H1 (cell line): ENCODE results near the gene ADRA2C. TPM values are rescaled to one million over a fixed set of nuclear protein-coding genes. Genes with fewer than 3 reads are reported as not detected.
A peak's percentile ranks its signal among the peaks of the same experiment; 100 is the strongest.

Experiments used
- CTCF ChIA-PET: fragments of 300-600 bp; sonication (Branson Sonifier 250); formaldehyde crosslinking; loops from one replicate; lab custom pipeline; 2021; ENCODE audit not compliant: partially characterized antibody; lab: Charles Lee
- POLR2A ChIA-PET: fragments of 300-600 bp; sonication (Branson Sonifier 250); formaldehyde crosslinking; loops from one replicate; lab custom pipeline; 2021; ENCODE audit warnings: inconsistent platforms; ENCODE audit not compliant: partially characterized antibody; lab: Charles Lee
- DNase-seq, 2 experiments: peaks; one replicate each; pipeline versions ENCODE4 v3.0.0 to v3.0.0-alpha.2; 2010 to 2022; ENCODE audit warnings: low spot score in 2 of 2, low read depth in 1 of 2, mixed read lengths in 1 of 2
- FAIRE-seq: peaks from 2 replicates; lab custom pipeline; 2011; peaks lifted over from hg19 to GRCh38; lab: Jason Lieb, UNC
- H2AFZ ChIP-seq: 2 replicates; pipeline ENCODE4 v1.8.1; 2012; ENCODE audit warnings: low read length, inconsistent platforms
- H2AK5ac ChIP-seq: 2 replicates; pipeline ENCODE4 v1.6.1; 2013; ENCODE audit warnings: low read depth, low read length
- H2BK120ac ChIP-seq: replicated peaks from 2 replicates; pipeline ENCODE3; 2013; ENCODE audit warnings: low read depth, low read length, inconsistent platforms
- H2BK12ac ChIP-seq: 2 replicates; pipeline ENCODE4 v1.6.1; 2013; ENCODE audit warnings: low read depth, low read length
- H2BK15ac ChIP-seq: 2 replicates; pipeline ENCODE4 v1.6.1; 2013; ENCODE audit warnings: low read length
- H2BK20ac ChIP-seq: 2 replicates; pipeline ENCODE4 v1.6.1; 2013; ENCODE audit warnings: low read length
- H2BK5ac ChIP-seq: 2 replicates; pipeline ENCODE4 v1.6.1; 2013; ENCODE audit warnings: low read depth, low read length
- H3K14ac ChIP-seq: 2 replicates; pipeline ENCODE4 v1.6.1; 2013; ENCODE audit warnings: inconsistent platforms; ENCODE audit not compliant: insufficient read length
- H3K18ac ChIP-seq: 2 replicates; pipeline ENCODE4 v1.6.1; 2013; ENCODE audit warnings: low read length; ENCODE audit errors: extremely low read depth
- H3K23ac ChIP-seq: 2 replicates; pipeline ENCODE4 v1.6.1; 2013; ENCODE audit warnings: inconsistent platforms; ENCODE audit not compliant: insufficient read length
- H3K23me2 ChIP-seq: 2 replicates; pipeline ENCODE4 v1.6.1; 2013; ENCODE audit warnings: low read depth, low read length
- H3K27ac ChIP-seq: 2 replicates; pipeline ENCODE4 v1.6.1; 2011; ENCODE audit warnings: low read depth, low read length, inconsistent platforms
- H3K27me3 ChIP-seq, 4 experiments: replicated peaks in 1 of 4; 1 replicate in 1 of 4; 2 replicates in 3 of 4; pipeline versions ENCODE4 v1.6.1 to v1.8.1; 2011 to 2013; ENCODE audit warnings: low read length in 3 of 4, mild to moderate bottlenecking in 3 of 4, inconsistent platforms in 2 of 4, mixed read lengths in 2 of 4, moderate library complexity in 1 of 4; ENCODE audit not compliant: control insufficient read depth in 3 of 4, insufficient read depth in 3 of 4; ENCODE audit errors: extremely low read depth in 1 of 4
- H3K36me3 ChIP-seq, 4 experiments: 2 replicates each; pipeline versions ENCODE4 v1.6.1 to v1.8.1; 2011 to 2013; ENCODE audit warnings: mild to moderate bottlenecking in 4 of 4, low read length in 3 of 4, moderate library complexity in 2 of 4, control low read depth in 1 of 4, inconsistent platforms in 1 of 4; ENCODE audit not compliant: insufficient read depth in 4 of 4, control insufficient read depth in 2 of 4
- H3K4ac ChIP-seq: replicated peaks from 2 replicates; pipeline ENCODE3; 2013; ENCODE audit warnings: low read length, low read depth, mixed read lengths, inconsistent platforms; ENCODE audit not compliant: insufficient read length
- H3K4me1 ChIP-seq, 4 experiments: replicated peaks in 1 of 4; 1 replicate in 1 of 4; 2 replicates in 3 of 4; pipeline versions ENCODE4 v1.6.1 to v1.8.1; 2011 to 2013; ENCODE audit warnings: low read length in 3 of 4, inconsistent platforms in 2 of 4, mixed read lengths in 1 of 4; ENCODE audit not compliant: insufficient read depth in 4 of 4, control insufficient read depth in 3 of 4
- H3K4me2 ChIP-seq, 2 experiments: 2 replicates each; pipeline versions ENCODE4 v1.6.1 to v1.8.1; 2011 to 2013; ENCODE audit warnings: low read depth in 2 of 2, low read length in 2 of 2, control low read depth in 1 of 2, inconsistent platforms in 1 of 2, mild to moderate bottlenecking in 1 of 2; ENCODE audit not compliant: insufficient read depth in 1 of 2
- H3K4me3 ChIP-seq, 4 experiments: fragments of 200-600, 300-600 bp in 1 of 4; sonication (generic), shearing (Covaris generic), sonication (Bioruptor Twin) in 1 of 4; 2 replicates each; pipeline versions ENCODE4 v1.5.1 to v1.8.1; 2011 to 2016; ENCODE audit warnings: low read length in 4 of 4, low read depth in 3 of 4, control low read depth in 2 of 4, inconsistent platforms in 2 of 4, mild to moderate bottlenecking in 2 of 4, mixed read lengths in 1 of 4, moderate library complexity in 1 of 4; ENCODE audit not compliant: insufficient read depth in 2 of 4; ENCODE audit errors: extremely low read depth in 1 of 4
- H3K56ac ChIP-seq: replicated peaks from 2 replicates; pipeline ENCODE3; 2013; ENCODE audit warnings: low read depth, mild to moderate bottlenecking, mixed read lengths, low read length, inconsistent platforms; ENCODE audit not compliant: insufficient read length
- H3K79me1 ChIP-seq: 2 replicates; pipeline ENCODE4 v1.6.1; 2013; ENCODE audit warnings: low read depth, low read length, control low read depth
- H3K79me2 ChIP-seq, 2 experiments: 2 replicates each; pipeline versions ENCODE4 v1.6.1 to v1.8.1; 2012 to 2013; ENCODE audit warnings: low read length in 2 of 2, mild to moderate bottlenecking in 2 of 2, inconsistent platforms in 1 of 2; ENCODE audit not compliant: insufficient read depth in 2 of 2, control insufficient read depth in 1 of 2
- H3K9ac ChIP-seq, 4 experiments: replicated peaks in 1 of 4; 1 replicate in 1 of 4; 2 replicates in 3 of 4; pipeline versions ENCODE4 v1.6.1 to v1.8.1; 2011 to 2013; ENCODE audit warnings: low read depth in 3 of 4, low read length in 3 of 4, control low read depth in 2 of 4, mild to moderate bottlenecking in 2 of 4, moderate library complexity in 2 of 4, inconsistent platforms in 1 of 4; ENCODE audit errors: extremely low read depth in 1 of 4
- H3K9me3 ChIP-seq, 2 experiments: 2 replicates each; pipeline versions ENCODE4 v1.6.1 to v1.8.1; 2012 to 2013; ENCODE audit warnings: mild to moderate bottlenecking in 2 of 2, moderate library complexity in 2 of 2, control low read depth in 1 of 2, inconsistent platforms in 1 of 2, low read depth in 1 of 2, low read length in 1 of 2, mixed read lengths in 1 of 2; ENCODE audit not compliant: insufficient read depth in 2 of 2
- H4K20me1 ChIP-seq, 2 experiments: replicated peaks in 1 of 2; 2 replicates each; pipeline versions ENCODE3 to v1.8.1; 2011 to 2013; ENCODE audit warnings: inconsistent platforms in 2 of 2, low read length in 2 of 2, mild to moderate bottlenecking in 1 of 2; ENCODE audit not compliant: insufficient read depth in 2 of 2, control insufficient read depth in 1 of 2
- H4K5ac ChIP-seq: 2 replicates; pipeline ENCODE4 v1.6.1; 2013; ENCODE audit warnings: low read length, low read depth, mixed read lengths, inconsistent platforms; ENCODE audit not compliant: insufficient read length
- H4K8ac ChIP-seq: 2 replicates; pipeline ENCODE4 v1.8.0; 2013; ENCODE audit warnings: mild to moderate bottlenecking, moderate library complexity, low read length, inconsistent platforms; ENCODE audit not compliant: insufficient read depth; ENCODE audit errors: extremely low read depth
- H4K91ac ChIP-seq: replicated peaks from 2 replicates; pipeline ENCODE3; 2013; ENCODE audit warnings: low read length, mixed read lengths, inconsistent platforms; ENCODE audit not compliant: insufficient read length
- CBX8 ChIP-seq: fragments of 300-800, 300-1000 bp; sonication (generic); IDR thresholded peaks from 2 replicates; pipeline ENCODE4 v1.7.1; 2016; ENCODE audit warnings: low read depth, low read length, borderline replicate concordance
- EP300 ChIP-seq, 2 experiments: IDR thresholded peaks; 1 replicate in 1 of 2; 2 replicates in 1 of 2; pipeline ENCODE4 v1.6.1; 2011 to 2012; ENCODE audit warnings: low read depth in 2 of 2, low read length in 2 of 2, mild to moderate bottlenecking in 2 of 2, borderline replicate concordance in 1 of 2, inconsistent platforms in 1 of 2, moderate library complexity in 1 of 2
- WGBS, 2 experiments: shearing (Covaris generic) in 1 of 2; methylation state at CpG; one replicate each; pipeline versions ENCODE4 v1.1.6 to v1.1.7; 2013 to 2015; ENCODE audit warnings: low lambda C conversion rate in 2 of 2, mixed read lengths in 2 of 2, inconsistent platforms in 1 of 2, low coverage in 1 of 2, missing lambda C conversion rate in 1 of 2; ENCODE audit not compliant: insufficient replicate concordance in 2 of 2, insufficient coverage in 1 of 2, insufficient read length in 1 of 2; ENCODE audit errors: extremely low coverage in 1 of 2, missing lambda C conversion rate in 1 of 2; 5-methylcytosine and 5-hydroxymethylcytosine counted together
- polyA plus RNA-seq, 7 experiments: library from polyadenylated mRNA; depleted of rRNA in 3 of 7; stranded (reverse) in 5 of 7; unstranded in 2 of 7; fragments of >200 nt in 5 of 7; fragments of 200-250 nt in 2 of 7; gene quantifications; 1 replicate in 5 of 7; 2 replicates in 1 of 7; 4 replicates in 1 of 7; pipeline versions ENCODE4 v1.2.1 to v1.2.3, GENCODE V29; 2011 to 2013; ENCODE audit warnings: missing spikeins in 2 of 7, mixed read lengths in 2 of 7
- total RNA-seq: library from RNA; stranded (reverse); fragmentation: NEBNext Ultra II Directional; extraction: Animal tissue kit (Norgen Biotek cat#: 25700); gene quantifications from 2 replicates; pipeline ENCODE4 v1.2.1, GENCODE V29; 2021

ADRA2C gene
- total and polyA plus RNA-seq, 2 of the 8 experiments (the other 6 are each of a cell fraction or from before 2014, with no cell fraction given) = 14.6 to 14.8 TPM

DNA sequence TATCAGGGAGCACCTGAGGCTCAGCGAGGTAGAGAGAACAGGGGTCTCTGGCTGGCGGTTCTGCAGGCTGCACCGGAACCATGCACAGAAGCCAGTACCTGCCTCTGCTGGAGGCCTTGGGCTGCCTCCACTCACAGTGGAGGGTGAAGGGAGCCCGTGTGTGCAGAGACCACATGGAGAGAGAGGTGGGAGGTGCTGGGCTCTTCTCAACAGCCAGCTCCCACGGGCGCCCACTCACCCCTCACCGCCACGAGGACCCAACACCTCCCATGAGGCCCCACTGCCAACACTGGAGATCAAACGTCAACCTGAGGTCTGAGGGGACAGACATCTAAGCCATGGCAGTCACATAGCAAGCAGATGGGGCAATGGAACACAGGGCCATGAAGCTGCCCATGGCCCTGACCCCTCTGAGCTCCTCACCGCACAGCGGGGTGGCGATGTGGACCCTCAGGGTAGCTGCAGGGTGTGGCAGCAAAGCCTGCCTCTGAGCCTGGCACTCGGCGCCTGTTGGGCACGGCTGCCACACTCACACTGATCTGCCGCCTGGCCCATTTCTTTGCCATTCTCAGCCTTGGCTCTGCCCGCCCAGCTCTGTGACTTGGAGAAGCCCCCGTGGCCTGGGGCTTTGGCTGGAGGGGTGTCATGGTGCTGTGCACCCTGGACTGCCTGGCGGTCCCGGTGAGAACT, 44.8 kb downstream of the ADRA2C start:
- H2AK5ac ChIP-seq = no peak overlapping the region

More for the DNA sequence above, 44.8 kb downstream of the ADRA2C start:
- Histone ChIP-seq H3K23ac (no peak overlapping the region), H3K36me3 (no peaks in the 10 kb centered on the region), H3K4me3 (no peak overlapping the region), H3K4ac (no peak overlapping the region)
- WGBS, 2 experiments = 90% methylated on average over 20 of the region's 20 CpGs; no CpG with 5 or more reads in 1 of the 2 experiments
- TF ChIP-seq CBX8 (no peak), EP300 (IDR thresholded peaks at IDR 0.05; ENCODE audit: borderline replicate concordance in 1 of 2, low read depth in 2 of 2, low read length in 2 of 2) (peak in 1 of 2 experiments; percentile 42; a peak in 1 of 3 replicates)
- TF ChIP-seq, all 59 proteins: peak for 1
- no peak for DNase-seq
- ChIA-PET POLR2A (interaction anchor here (0.6 kb wide), 1 partner anchor 621 kb away, joined by 4 read pairs; no protein-coding TSS in a partner anchor), CTCF (interaction anchor here (0.6 to 3.0 kb wide), 10 partner anchors 9 to 131 kb away, joined by 3 to 11 read pairs (median 4); no protein-coding TSS in a partner anchor)
- Histone ChIP-seq H2BK5ac (no peak overlapping the region), H2BK20ac (no peak overlapping the region), H3K23me2 (0 out of 2 replicates have a peak, but pooled peaks cover 3% of the 10 kb centered on the region), H3K27me3 (peaks cover 0 to 2% (median 0%) of the 10 kb centered on the region in 4 experiments; a peak in 1 of 7 replicates), H3K79me2 (no peaks in the 10 kb centered on the region), H4K8ac (no peak overlapping the region), H3K9me3 (peaks cover 0 to 6% of the 10 kb centered on the region in 2 experiments; a peak in 2 of 4 replicates), H3K4me2 (no peak overlapping the region), H3K14ac (no peak overlapping the region), H3K9ac (no peak overlapping the region), H4K91ac (no peak overlapping the region), H2BK12ac (no peak overlapping the region), H3K79me1 (no peaks in the 10 kb centered on the region), H3K18ac (no peak overlapping the region), H2BK15ac (0 out of 2 replicates have a peak overlapping the region, but pooled peaks have one; percentile 72), H4K5ac (no peak overlapping the region), H3K4me1 (peaks cover 0 to 2% (median under 1%) of the 10 kb centered on the region in 4 experiments; a peak in 3 of 7 replicates), H2BK120ac (no peak overlapping the region), H3K56ac (no peak overlapping the region), H3K27ac (no peak overlapping the region), H4K20me1 (no peaks in the 10 kb centered on the region), H2AFZ (no peak overlapping the region)
- FAIRE-seq = no peak
